CD14-positive monocyte (primary cell): ENCODE results near the gene MYO18A. TPM values are rescaled to one million over a fixed set of nuclear protein-coding genes. Genes with fewer than 3 reads are reported as not detected.

Experiments
- DNase-seq, 3 donors: peaks; one replicate each; pipeline ENCODE4 v3.0.0-alpha.2; 2011 to 2022
- H2AFZ ChIP-seq: 2 replicates; pipeline ENCODE4 v1.6.0; 2012; ENCODE audit warnings: mild to moderate bottlenecking, low read depth, low read length, inconsistent platforms; ENCODE audit not compliant: insufficient read depth, poor library complexity, severe bottlenecking
- H3K27ac ChIP-seq, 2 donors: 1 replicate in 1 of 2; 2 replicates in 1 of 2; pipeline ENCODE4 v1.5.1; 2012 to 2013; ENCODE audit warnings: low read length in 2 of 2, control low read depth in 1 of 2, inconsistent platforms in 1 of 2, low read depth in 1 of 2, mild to moderate bottlenecking in 1 of 2
- H3K27me3 ChIP-seq, 2 donors: one replicate each; pipeline versions ENCODE4 v1.6.0 to v1.6.1; 2011 to 2013; ENCODE audit warnings: low read length in 2 of 2; ENCODE audit not compliant: control insufficient read depth in 2 of 2, insufficient read depth in 2 of 2
- H3K36me3 ChIP-seq, 2 donors: replicated peaks in 1 of 2; 1 replicate in 1 of 2; 2 replicates in 1 of 2; pipeline versions ENCODE4 v1.5.1 to v1.6.1; 2012 to 2013; ENCODE audit warnings: low read length in 2 of 2, control low read depth in 1 of 2, inconsistent platforms in 1 of 2, mild to moderate bottlenecking in 1 of 2; ENCODE audit not compliant: insufficient read depth in 2 of 2, control insufficient read depth in 1 of 2
- H3K4me1 ChIP-seq, 2 donors: 1 replicate in 1 of 2; 2 replicates in 1 of 2; pipeline versions ENCODE4 v1.5.1 to v1.6.1; 2012 to 2013; ENCODE audit warnings: low read length in 2 of 2, control low read depth in 1 of 2, inconsistent platforms in 1 of 2, mild to moderate bottlenecking in 1 of 2, moderate library complexity in 1 of 2; ENCODE audit not compliant: insufficient read depth in 2 of 2, control insufficient read depth in 1 of 2
- H3K4me2 ChIP-seq: replicated peaks from 2 replicates; pipeline ENCODE3; 2012; ENCODE audit warnings: low read length, moderate library complexity, mild to moderate bottlenecking; ENCODE audit not compliant: poor library complexity, severe bottlenecking; ENCODE audit errors: extremely low read depth
- H3K4me3 ChIP-seq, 3 experiments: fragments of 200-600 bp in 1 of 3; sonication (generic) in 1 of 3; replicated peaks in 1 of 3; 1 replicate in 2 of 3; 2 replicates in 1 of 3; pipeline ENCODE4 v1.5.1; 2011 to 2013; ENCODE audit warnings: low read length in 3 of 3, mild to moderate bottlenecking in 3 of 3, control low read depth in 2 of 3, low read depth in 2 of 3, inconsistent platforms in 1 of 3, moderate library complexity in 1 of 3
- H3K79me2 ChIP-seq: 2 replicates; pipeline ENCODE4 v1.6.0; 2012; ENCODE audit warnings: mild to moderate bottlenecking, control low read depth, inconsistent platforms, low read length, moderate library complexity; ENCODE audit not compliant: insufficient read depth
- H3K9ac ChIP-seq: 2 replicates; pipeline ENCODE4 v1.6.0; 2017; ENCODE audit warnings: low read length, mild to moderate bottlenecking; ENCODE audit not compliant: insufficient read depth, poor library complexity, severe bottlenecking
- H3K9me3 ChIP-seq, 2 donors: replicated peaks in 1 of 2; 1 replicate in 1 of 2; 2 replicates in 1 of 2; pipeline versions ENCODE4 v1.5.1 to v1.6.1; 2012 to 2013; ENCODE audit warnings: low read length in 2 of 2, control low read depth in 1 of 2; ENCODE audit not compliant: control insufficient read depth in 1 of 2, insufficient read depth in 1 of 2
- H4K20me1 ChIP-seq: 2 replicates; pipeline ENCODE4 v1.6.0; 2012; ENCODE audit warnings: mild to moderate bottlenecking, low read length, control low read depth, moderate library complexity; ENCODE audit not compliant: insufficient read depth
- H3K27ac Mint-ChIP-seq, 7 donors: one replicate each; pipeline ENCODE4 v1.8.0; 2020; ENCODE audit warnings: mild to moderate bottlenecking in 7 of 7, mixed read lengths in 7 of 7, moderate library complexity in 6 of 7, inconsistent platforms in 2 of 7
- H3K27me3 Mint-ChIP-seq, 3 donors: one replicate each; pipeline ENCODE4 v1.8.0; 2021 to 2022; ENCODE audit warnings: low read depth in 3 of 3, mild to moderate bottlenecking in 3 of 3, mixed read lengths in 3 of 3, moderate library complexity in 3 of 3, inconsistent platforms in 1 of 3
- H3K36me3 Mint-ChIP-seq, 2 donors: one replicate each; pipeline ENCODE4 v1.8.0; 2020; ENCODE audit warnings: mixed read lengths in 2 of 2, inconsistent platforms in 1 of 2, mild to moderate bottlenecking in 1 of 2
- H3K4me1 Mint-ChIP-seq: one replicate; pipeline ENCODE4 v1.8.0; 2020; ENCODE audit warnings: mild to moderate bottlenecking, mixed read lengths
- H3K4me3 Mint-ChIP-seq, 2 donors: one replicate each; pipeline ENCODE4 v1.8.0; 2020; ENCODE audit warnings: mild to moderate bottlenecking in 2 of 2, mixed read lengths in 2 of 2, moderate library complexity in 1 of 2
- H3K9me3 Mint-ChIP-seq, 7 donors: one replicate each; pipeline ENCODE4 v1.8.0; 2020 to 2022; ENCODE audit warnings: mixed read lengths in 7 of 7, mild to moderate bottlenecking in 6 of 7, moderate library complexity in 6 of 7, inconsistent platforms in 2 of 7
- WGBS: methylation state at CpG from one replicate; pipeline ENCODE4 v1.1.5; 2013; ENCODE audit warnings: missing lambda C conversion rate; ENCODE audit not compliant: insufficient coverage; 5-methylcytosine and 5-hydroxymethylcytosine counted together
- intact Hi-C, 2 donors: fragments of 100-400 bp; cut with micrococcal nuclease; formaldehyde crosslinking; loops; one replicate each; pipeline versions ENCODE4 v1.15.0 to v1.15.1; 2023
- polyA plus RNA-seq, 3 donors: library from polyadenylated mRNA; depleted of rRNA in 1 of 3; unstranded in 2 of 3; stranded (reverse) in 1 of 3; fragments of 300-500 nt in 2 of 3; fragments of >200 nt in 1 of 3; fragmentation: Illumina TruSeq in 2 of 3; gene quantifications; 1 replicate in 2 of 3; 2 replicates in 1 of 3; pipeline ENCODE4 v1.2.3, GENCODE V29; 2012 to 2021
- TF ChIP-seq, protein P1 (sequence below): fragments of 200-600 bp; IDR thresholded peaks from one replicate; pipeline ENCODE4 v1.8.0; 2022; ENCODE audit warnings: antibody characterized with exemption, mild to moderate bottlenecking

The MYO18A gene
- polyA plus RNA-seq, 3 donors: 6.3 to 40.2 (median 11.0) TPM

DNA sequence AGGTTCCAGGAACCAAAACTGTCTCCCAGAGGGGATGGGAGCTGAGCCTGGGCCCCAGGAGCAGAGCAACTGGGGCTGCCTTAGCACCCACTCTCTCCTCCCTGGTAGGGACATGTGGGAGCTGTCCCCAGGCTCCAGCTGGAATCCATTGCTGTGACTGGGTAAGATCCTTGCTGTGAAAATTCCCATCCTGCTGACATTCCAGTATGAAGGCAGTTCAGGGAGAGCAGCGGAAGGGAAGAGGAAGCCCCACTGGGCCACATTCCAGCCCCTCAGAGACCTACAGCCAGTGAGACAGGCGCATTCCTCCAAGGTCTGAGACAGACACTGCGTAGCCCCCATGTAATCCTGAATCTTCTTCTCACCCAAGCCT is 24.2 kb downstream of the MYO18A start:
- no peaks in the 10 kb centered on the region for H4K20me1 ChIP-seq
- Mint-ChIP-seq H3K36me3 (peaks cover 4 to 5% of the 10 kb centered on the region in 2 donors), H3K4me3 (no peak overlapping the region), H3K9me3 (no peaks in the 10 kb centered on the region), H3K4me1 (peaks cover 52% of the 10 kb centered on the region), H3K27ac (peak overlapping the region in 2 of 7 donors; percentile 63 to 69), H3K27me3 (peaks cover 0 to 3% (median 0%) of the 10 kb centered on the region in 3 donors)
- peak overlapping the region; percentile 60 for H2AFZ ChIP-seq
- intact Hi-C loops: loop anchor here in 1 of 2 donors (2.0 kb wide), 1 partner anchor 23 kb away; no protein-coding TSS in a partner anchor
- 50% methylated on average over 1 of the region's 3 CpGs for WGBS
- H3K79me2 ChIP-seq: no peaks in the 10 kb centered on the region
- peak overlapping the region; percentile 66 for H3K4me2 ChIP-seq
- H3K27me3 ChIP-seq: no peaks in the 10 kb centered on the region
- TF ChIP-seq, protein P1, sequence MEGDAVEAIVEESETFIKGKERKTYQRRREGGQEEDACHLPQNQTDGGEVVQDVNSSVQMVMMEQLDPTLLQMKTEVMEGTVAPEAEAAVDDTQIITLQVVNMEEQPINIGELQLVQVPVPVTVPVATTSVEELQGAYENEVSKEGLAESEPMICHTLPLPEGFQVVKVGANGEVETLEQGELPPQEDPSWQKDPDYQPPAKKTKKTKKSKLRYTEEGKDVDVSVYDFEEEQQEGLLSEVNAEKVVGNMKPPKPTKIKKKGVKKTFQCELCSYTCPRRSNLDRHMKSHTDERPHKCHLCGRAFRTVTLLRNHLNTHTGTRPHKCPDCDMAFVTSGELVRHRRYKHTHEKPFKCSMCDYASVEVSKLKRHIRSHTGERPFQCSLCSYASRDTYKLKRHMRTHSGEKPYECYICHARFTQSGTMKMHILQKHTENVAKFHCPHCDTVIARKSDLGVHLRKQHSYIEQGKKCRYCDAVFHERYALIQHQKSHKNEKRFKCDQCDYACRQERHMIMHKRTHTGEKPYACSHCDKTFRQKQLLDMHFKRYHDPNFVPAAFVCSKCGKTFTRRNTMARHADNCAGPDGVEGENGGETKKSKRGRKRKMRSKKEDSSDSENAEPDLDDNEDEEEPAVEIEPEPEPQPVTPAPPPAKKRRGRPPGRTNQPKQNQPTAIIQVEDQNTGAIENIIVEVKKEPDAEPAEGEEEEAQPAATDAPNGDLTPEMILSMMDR: no peak
- H3K9ac ChIP-seq: no peak overlapping the region
- peak overlapping the region; percentile 59 to 73 for H3K27ac ChIP-seq
- H3K36me3 ChIP-seq: no peaks in the 10 kb centered on the region
- H3K4me3 ChIP-seq: no peak overlapping the region
- no peaks in the 10 kb centered on the region for H3K9me3 ChIP-seq
- no peak for DNase-seq
- H3K4me1 ChIP-seq: peaks cover 33 to 44% of the 10 kb centered on the region in 2 donors

DNA sequence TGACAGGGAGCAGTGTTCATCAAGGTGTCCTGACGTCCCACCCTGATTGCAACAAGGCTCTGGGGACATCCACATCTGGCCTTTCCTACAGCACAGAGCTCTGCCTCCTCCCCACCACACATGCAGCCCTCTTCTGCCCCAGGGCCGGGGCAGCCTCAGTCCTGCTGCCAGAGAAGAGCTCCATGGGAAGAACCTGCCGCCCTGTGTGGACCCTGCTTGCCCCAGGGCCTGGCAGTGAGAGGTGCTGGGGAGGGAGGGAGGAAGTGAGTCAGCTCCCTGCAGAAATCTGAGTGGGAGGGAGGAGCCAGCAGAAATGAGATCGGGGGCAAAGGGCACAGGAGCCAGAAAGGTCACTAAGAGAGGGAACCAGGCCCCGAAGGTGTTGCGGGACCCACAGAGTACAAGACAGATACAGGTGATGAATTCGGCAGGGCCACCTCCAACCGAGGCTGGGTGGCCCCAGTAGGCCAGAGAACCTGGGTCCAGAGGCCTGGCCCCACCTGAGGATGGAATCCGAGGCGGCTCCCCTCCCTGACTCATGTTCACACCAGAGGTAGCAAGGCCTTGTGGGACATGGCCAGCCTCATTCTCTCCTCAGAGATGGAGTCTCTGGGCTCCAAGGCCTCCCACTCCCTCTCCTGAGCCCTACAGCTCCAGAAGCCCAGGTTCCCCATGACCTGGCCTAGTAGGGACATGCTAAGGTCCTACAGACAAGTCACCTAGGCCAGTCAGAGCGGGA is 24.8 kb downstream of the MYO18A start:
- H3K4me3 ChIP-seq: peak overlapping the region in 1 of 3 experiments; percentile 64
- 44% methylated on average over 10 of the region's 11 CpGs for WGBS
- peaks cover 38 to 50% of the 10 kb centered on the region in 2 donors for H3K4me1 ChIP-seq
- no peaks in the 10 kb centered on the region for H3K9me3 Mint-ChIP-seq
- no peaks in the 10 kb centered on the region for H4K20me1 ChIP-seq
- H3K9me3 ChIP-seq: no peaks in the 10 kb centered on the region
- peak overlapping the region; percentile 59 to 73 for H3K27ac ChIP-seq
- peak overlapping the region; percentile 10 for H3K9ac ChIP-seq
- H3K36me3 ChIP-seq: no peaks in the 10 kb centered on the region
- H2AFZ ChIP-seq: peak overlapping the region; percentile 60
- intact Hi-C loops: loop anchor here in 1 of 2 donors (2.0 kb wide), 1 partner anchor 23 kb away; no protein-coding TSS in a partner anchor
- peak overlapping the region; percentile 66 for H3K4me2 ChIP-seq
- no peaks in the 10 kb centered on the region for H3K27me3 ChIP-seq
- peaks cover 4 to 5% of the 10 kb centered on the region in 2 donors for H3K36me3 Mint-ChIP-seq
- H3K4me1 Mint-ChIP-seq: peaks cover 53% of the 10 kb centered on the region
- H3K27me3 Mint-ChIP-seq: peaks cover 0 to 3% (median 0%) of the 10 kb centered on the region in 3 donors
- no peaks in the 10 kb centered on the region for H3K79me2 ChIP-seq
- DNase-seq: peak; percentile 70 to 82 (median 74)
- TF ChIP-seq, protein P1: no peak
- peak overlapping the region; percentile 84 to 94 (median 90) for H3K27ac Mint-ChIP-seq
- H3K4me3 Mint-ChIP-seq: peak overlapping the region; percentile 64 to 83
